Endometrial microvascular endothelial cells (primary cell): ENCODE results near the gene VENTX. TPM values are rescaled to one million over a fixed set of nuclear protein-coding genes. Genes with fewer than 3 reads are reported as not detected.
"Not testable (repeated sequence)": the region's sequence is repeated elsewhere in the genome, so short reads cannot be mapped to it uniquely, and the experiment has no call there.

Source experiments
- in situ Hi-C: cut with HindIII; loops from 2 replicates; pipeline ENCODE4 v1.10.0; 2017; ENCODE audit warnings: low sequenced_read_pairs, low pct_unique_long_range_greater_than_20kb; ENCODE audit errors: inconsistent ontology term
- total RNA-seq: library from RNA; depleted of rRNA; stranded (reverse); fragments of >200 nt; gene quantifications from one replicate; pipeline ENCODE4 v1.2.3, GENCODE V29; 2015; ENCODE audit errors: inconsistent ontology term

The VENTX gene
- total RNA-seq, 1 donor from 2014 or later = not detected

GRCh38 chr10:133230387-133231195 lies 7.1 kb upstream of the VENTX start:
- in situ Hi-C loops = no loop called here

GRCh38 chr10:133231244-133231945 lies 6.3 kb upstream of the VENTX start:
- in situ Hi-C loops = no loop called here

DNA sequence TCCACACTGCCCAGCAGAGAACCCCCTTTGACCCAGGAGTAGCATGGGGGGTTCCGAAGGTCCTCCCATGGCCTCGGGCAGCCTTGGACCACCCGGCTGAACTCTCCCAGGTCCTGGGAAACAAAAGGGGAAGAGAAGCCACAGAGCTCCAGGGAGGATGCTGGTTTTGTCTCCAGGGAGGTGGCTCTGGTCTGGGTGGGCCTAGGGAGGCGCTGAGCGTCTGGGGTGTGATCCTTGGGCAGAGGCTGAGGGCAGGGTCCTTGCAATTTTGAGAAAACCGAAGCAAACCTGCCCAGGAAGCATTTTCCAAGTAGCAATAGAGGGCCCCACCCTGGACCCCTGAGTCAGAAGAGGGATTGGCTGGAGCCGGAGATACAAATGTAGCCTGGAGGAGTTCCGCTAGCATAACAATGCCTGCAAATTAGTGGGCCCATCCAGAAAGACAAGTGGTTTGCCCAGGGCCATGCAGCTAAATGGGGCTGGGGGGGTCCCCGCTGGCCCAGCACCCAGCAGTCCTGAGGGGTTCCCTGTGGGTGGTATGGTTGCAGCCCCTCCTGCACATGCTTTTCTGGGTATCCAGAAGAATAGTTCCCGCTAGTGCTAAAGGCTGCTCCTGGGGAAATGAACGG lies 5.6 kb upstream of the VENTX start:
- in situ Hi-C loops = no loop called here

GRCh38 chr10:133234796-133235195 lies 2.9 kb upstream of the VENTX start:
- in situ Hi-C loops = not testable (repeated sequence)

- in situ Hi-C loops = no loop called here
Observed at GRCh38 chr10:133235265-133235855, 2.3 kb upstream of the VENTX start.

- in situ Hi-C loops = no loop called here
Observed at GRCh38 chr10:133235932-133236331, 1.7 kb upstream of the VENTX start.

DNA sequence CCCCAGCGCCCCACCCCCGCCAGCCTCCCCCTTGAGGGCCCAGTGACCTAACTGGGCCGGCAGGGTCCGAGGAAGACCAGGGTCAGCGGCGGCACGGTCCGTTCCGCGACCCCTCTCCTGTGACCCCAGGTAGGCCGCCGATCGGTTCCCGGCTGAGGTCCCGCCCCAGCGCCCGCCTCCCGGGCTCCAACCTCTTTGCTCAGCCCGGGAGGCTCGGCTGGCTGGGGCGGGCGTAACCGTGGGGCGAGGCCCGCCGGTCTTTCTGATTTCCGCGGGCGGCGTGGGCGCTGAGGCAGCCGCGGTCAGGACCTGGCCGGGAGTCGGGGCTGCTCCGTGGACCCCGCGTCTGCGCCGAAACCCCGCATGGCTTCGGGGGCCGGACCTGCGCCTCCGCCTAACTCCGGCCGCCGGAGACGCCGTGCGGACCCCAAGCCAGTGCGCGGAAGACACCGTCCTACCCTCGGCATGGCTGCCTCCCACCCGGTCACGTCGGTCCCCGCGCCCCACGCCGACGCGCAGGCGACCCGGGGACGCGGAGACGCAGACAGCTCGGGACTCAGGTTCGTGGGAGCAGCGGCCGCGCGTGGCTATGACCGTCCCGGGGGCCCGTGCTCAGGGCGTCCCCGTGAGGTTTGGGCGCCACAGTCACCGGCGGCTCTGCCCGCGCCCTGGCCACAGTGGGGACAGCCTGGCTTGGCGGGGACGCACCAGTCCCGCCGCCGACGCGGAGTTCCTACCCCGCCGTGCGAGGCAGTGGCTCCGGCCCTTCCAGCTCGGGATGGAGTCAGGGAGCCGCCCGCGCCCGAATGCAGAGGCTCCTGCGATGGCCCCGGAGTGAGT lies 1.0 kb upstream of the VENTX start:
- in situ Hi-C loops = no loop called here

DNA sequence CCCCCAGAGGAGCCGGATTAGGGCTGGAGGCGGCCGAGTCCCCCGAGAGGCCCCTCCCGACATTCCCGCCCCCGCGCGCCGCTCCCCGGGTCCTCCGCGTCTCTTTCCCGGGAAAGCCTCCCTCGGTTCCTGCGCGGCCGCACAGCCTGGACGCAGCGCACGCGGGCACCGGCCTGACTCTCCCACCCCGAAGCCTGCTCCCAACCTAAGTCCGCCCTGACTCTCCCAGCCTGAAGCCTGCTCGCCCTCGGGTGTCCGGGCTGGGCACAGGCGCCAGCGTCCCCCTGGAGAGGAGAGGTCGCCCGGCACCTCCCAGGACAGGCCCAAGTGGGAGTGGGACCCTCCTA lies 441 bp upstream of the VENTX start:
- in situ Hi-C loops = no loop called here

GRCh38 chr10:133238466-133238804 lies 780 bp downstream of the VENTX start:
- in situ Hi-C loops = no loop called here

DNA sequence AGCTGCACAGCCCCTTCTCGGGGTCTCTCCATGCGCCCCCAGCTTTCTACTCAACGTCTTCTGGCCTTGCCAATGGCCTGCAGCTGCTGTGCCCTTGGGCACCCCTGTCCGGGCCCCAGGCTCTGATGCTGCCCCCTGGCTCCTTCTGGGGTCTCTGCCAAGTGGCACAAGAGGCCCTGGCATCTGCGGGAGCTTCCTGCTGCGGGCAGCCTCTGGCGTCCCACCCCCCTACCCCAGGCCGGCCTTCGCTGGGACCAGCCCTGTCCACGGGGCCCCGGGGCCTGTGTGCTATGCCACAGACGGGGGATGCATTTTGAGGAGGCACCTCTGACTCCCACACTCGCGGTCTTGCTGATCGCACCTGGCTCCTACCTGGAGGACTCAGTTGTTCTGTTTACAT lies 2.3 kb downstream of the VENTX start:
- in situ Hi-C loops = no loop called here

DNA sequence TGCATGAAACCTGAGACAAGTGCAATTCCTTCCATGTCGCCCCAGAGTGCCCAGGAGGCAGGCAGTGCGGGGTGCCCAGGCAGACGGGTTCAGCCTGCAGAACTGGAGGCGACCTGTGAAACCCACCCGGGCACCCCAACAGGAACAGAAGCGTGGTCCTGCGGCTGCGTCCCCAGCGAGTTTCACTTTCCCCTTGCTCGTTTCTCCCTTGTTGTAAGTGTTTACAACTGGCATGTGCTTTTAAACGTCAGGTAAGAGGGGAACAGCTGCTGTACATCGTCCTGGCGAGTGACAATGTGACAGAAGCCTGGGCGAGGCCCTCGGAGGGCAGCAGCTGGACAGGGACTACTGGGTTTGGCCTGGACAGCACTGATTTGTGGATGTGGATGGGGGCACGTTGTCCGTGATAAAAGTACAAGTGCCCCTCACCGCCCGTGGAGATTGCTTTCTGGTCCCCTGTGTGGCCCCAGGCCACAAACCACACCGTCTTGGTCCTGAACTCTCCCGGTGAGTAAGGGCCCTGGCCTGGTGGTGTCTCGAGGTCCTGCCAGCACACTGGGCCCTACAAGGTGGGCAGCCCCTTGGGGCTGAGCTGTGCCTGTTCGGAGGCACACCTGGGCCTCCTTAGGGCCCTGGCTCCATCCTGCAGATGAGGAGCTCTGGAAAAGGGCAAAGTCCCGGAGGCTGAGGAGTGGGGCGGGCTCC lies 4.0 kb downstream of the VENTX start:
- in situ Hi-C loops = no loop called here

DNA sequence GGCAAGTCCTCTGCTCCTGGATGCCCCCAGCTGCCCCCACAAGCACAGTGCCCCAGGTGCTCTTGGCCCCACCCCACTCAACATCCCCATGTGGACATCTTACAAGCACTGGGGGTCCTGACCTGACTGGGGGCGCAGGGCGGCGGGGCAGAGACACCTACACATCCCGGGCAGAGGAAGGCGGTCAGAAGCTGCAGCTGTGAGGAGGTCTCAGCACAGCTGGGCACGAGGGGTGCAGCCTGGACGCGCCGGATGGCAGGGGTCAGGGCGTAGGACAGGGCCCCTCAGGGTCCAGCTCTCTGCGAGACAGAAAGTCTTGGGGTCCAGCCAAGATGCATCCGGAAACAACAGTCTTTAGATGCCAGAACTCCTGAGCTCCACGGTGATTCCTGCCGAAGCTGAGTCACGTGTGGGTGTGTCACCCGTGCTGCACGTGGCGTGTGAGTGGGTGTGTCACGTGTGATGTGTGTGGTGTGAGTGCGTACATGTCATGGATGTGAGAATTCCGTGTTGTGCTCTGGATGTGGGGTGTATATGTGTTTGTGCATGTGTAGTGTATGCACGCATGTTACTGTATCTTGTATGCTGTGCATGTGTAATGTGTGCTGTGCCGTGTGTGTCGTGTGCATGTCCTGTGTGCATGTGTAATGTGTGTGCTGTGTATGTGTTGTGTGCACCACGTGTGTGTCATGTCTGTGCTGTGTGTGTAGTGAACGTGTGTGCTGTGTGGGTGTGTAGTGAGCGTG lies 5.1 kb downstream of the VENTX start:
- in situ Hi-C loops = no loop called here

GRCh38 chr10:133243593-133243992 lies 5.9 kb downstream of the VENTX start:
- in situ Hi-C loops = no loop called here

DNA sequence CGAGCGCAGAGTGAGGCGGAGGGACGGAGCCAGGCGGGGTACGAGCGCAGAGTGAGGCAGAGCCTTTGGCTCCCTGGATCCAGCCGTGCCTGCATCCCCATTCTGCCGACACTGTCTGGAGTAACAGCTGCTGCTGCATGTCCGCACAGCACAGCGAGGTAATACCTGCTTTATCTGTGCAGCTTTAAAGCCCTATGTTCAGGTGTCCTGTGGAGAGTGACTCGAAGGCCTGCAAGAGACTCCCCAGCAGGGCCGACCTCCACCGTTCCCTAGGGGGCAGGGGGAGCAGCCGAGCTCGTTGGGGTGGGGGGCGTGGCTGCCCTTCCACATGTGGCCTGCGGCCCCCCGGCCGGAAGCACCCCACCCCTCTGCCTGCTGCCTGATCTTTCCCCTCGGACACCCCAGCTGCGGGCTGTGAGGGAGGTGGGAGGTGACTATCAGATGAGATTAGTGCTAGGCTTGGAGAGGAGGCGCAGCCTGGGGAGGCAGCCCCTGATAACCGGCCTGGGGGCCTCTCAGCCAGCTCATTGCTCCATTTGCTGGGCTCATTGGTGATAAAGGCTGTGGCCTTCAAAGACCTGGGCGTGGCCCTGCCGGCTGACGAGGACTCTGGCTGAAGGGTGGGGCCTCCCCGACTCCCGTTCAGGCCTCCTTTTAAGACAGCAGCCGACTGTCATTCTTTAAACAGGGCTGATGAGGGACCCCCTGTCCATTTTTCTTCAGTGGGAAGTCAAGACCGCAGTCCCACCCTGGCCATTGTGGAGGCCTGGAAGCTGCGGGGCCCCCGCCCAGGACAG lies 8.0 kb downstream of the VENTX start:
- in situ Hi-C loops = no loop called here

DNA sequence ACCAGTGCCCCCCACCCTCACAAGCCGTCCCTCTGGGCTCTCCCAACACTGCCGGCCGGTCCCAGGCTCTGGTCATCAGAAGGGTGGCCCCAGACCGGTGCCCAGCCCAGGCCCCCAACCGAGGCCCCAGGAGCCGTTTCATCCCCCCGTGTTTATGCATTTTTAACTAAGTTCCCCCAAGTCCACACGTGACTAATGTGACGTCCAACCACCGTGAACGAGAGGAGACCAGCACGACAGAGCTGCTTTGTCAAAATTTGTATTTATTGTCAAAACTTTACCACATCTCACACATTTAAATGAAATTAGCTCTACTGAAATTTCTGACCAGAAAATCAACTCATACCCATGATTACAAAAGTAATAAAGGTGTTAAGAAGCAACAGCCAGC lies 8.6 kb downstream of the VENTX start:
- in situ Hi-C loops = no loop called here

DNA sequence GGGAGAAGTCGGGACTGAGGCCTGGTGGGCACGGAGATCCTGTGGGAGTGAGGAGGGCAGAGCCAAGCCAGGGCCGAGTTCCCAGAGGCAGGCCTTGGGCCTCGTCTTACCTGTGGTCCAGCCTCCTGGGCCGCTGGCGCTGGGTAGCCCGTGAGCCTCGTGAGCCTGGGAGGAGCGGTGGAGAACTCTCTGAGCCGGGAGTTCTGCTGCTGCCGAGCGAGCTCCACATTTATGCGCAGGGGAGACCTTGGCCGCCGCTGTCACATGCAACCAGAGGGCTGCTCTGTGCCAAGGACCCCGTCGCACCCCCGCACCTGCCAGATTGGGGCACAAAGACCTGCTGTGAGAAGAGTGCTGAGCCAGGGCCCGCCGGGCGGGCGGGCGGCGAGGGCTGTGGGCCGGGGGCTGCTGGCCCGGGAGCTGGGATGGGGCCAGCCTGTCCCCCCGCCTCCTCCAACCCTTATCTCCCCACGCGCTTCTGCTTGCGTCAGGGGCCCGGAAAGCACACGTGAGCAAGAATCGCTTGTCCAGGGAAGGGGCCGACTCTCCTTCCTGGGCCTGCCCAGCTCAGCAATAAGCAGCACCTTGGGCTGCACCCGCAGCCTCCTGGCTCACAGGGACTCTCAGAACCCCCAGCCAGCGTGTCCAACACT lies 10.2 kb downstream of the VENTX start:
- in situ Hi-C loops = no loop called here

DNA sequence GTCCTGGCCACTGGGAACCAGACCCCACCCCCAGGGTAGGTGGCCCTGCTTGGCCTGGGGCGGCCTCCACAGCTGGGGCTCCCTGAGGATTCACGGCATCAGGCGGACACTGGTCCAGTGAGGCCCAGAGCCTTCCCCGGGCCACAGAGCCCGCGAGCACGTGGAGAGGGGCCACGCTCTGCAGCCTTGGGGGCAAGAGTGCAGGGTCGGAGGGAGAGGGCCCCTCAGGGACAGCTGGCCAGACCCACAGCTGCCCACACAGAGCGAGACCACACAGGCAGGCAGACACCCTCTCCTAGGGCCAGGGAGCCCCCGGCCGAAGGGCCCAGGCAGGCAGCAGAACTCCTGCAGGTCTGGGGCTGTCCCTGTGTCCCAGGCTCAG lies 10.7 kb downstream of the VENTX start:
- in situ Hi-C loops = no loop called here
